Activated effector memory CD4-positive, alpha-beta T cell treated with Interleukin-2 at 50 U/mL for 16 hours (primary cell): ENCODE data around the gene WWOX.
"Not testable (repeated sequence)": the region's sequence is repeated elsewhere in the genome, so short reads cannot be mapped to it uniquely, and the experiment has no call there.

Experiments
- DNase-seq: peaks from one replicate; pipeline ENCODE4 v3.0.0-alpha.2; 2020

The WWOX gene

GRCh38 chr16:78593352-78593751 lies 493.9 kb downstream of the WWOX start:
- DNase-seq = no peak

- DNase-seq = no peak
Measured at GRCh38 chr16:78594191-78594590, 494.7 kb downstream of the WWOX start.

- DNase-seq = no peak
Measured at GRCh38 chr16:78596348-78596995, 497.0 kb downstream of the WWOX start.

GRCh38 chr16:78596996-78597422 lies 497.6 kb downstream of the WWOX start:
- no peak for DNase-seq

- DNase-seq = no peak
Measured at GRCh38 chr16:78597809-78598570, 498.5 kb downstream of the WWOX start.

GRCh38 chr16:78599271-78599670 lies 499.8 kb downstream of the WWOX start:
- no peak for DNase-seq

GRCh38 chr16:78604423-78605062 lies 505.1 kb downstream of the WWOX start:
- DNase-seq = not testable (repeated sequence)

- no peak for DNase-seq
Measured at GRCh38 chr16:78605548-78606101, 506.2 kb downstream of the WWOX start.

GRCh38 chr16:78606545-78606944 lies 507.1 kb downstream of the WWOX start:
- no peak for DNase-seq

GRCh38 chr16:78607022-78607421 lies 507.6 kb downstream of the WWOX start:
- no peak for DNase-seq

GRCh38 chr16:78607465-78607864 lies 508.0 kb downstream of the WWOX start:
- no peak for DNase-seq

- no peak for DNase-seq
Measured at GRCh38 chr16:78608305-78608776, 508.9 kb downstream of the WWOX start.

- no peak for DNase-seq
Measured at GRCh38 chr16:78609402-78610274, 510.2 kb downstream of the WWOX start.

GRCh38 chr16:78611318-78611717 lies 511.9 kb downstream of the WWOX start:
- no peak for DNase-seq

- no peak for DNase-seq
Measured at GRCh38 chr16:78619811-78620210, 520.4 kb downstream of the WWOX start.

GRCh38 chr16:78620291-78620690 lies 520.8 kb downstream of the WWOX start:
- DNase-seq = no peak

- DNase-seq = no peak
Measured at GRCh38 chr16:78623796-78624195, 524.3 kb downstream of the WWOX start.

GRCh38 chr16:78624366-78624765 lies 524.9 kb downstream of the WWOX start:
- DNase-seq = no peak

GRCh38 chr16:78628461-78629045 lies 529.1 kb downstream of the WWOX start:
- DNase-seq = no peak

GRCh38 chr16:78629173-78629572 lies 529.7 kb downstream of the WWOX start:
- no peak for DNase-seq

GRCh38 chr16:78630102-78630501 lies 530.6 kb downstream of the WWOX start:
- no peak for DNase-seq

- no peak for DNase-seq
Measured at GRCh38 chr16:78633551-78633950, 534.1 kb downstream of the WWOX start.
